Nephron (organoid): ENCODE measurements around the gene JAM3.
"Not testable (repeated sequence)": the region's sequence is repeated elsewhere in the genome, so short reads cannot be mapped to it uniquely, and the experiment has no call there.

Source experiments
- H3K27ac Mint-ChIP-seq, 3 experiments: 2 replicates each; pipeline ENCODE4 v1.8.0; 2020; ENCODE audit warnings: mixed read lengths in 3 of 3, mild to moderate bottlenecking in 2 of 3, moderate library complexity in 1 of 3
- H3K27me3 Mint-ChIP-seq: 2 replicates; pipeline ENCODE4 v1.8.0; 2021; ENCODE audit warnings: low read depth, mild to moderate bottlenecking, moderate library complexity, mixed read lengths
- H3K36me3 Mint-ChIP-seq: 2 replicates; pipeline ENCODE4 v1.8.0; 2020; ENCODE audit warnings: low read depth, mixed read lengths
- H3K4me1 Mint-ChIP-seq: 2 replicates; pipeline ENCODE4 v1.8.0; 2020; ENCODE audit warnings: mixed read lengths
- H3K4me3 Mint-ChIP-seq, 3 experiments: 2 replicates each; pipeline ENCODE4 v1.8.0; 2020; ENCODE audit warnings: mild to moderate bottlenecking in 3 of 3, mixed read lengths in 3 of 3, moderate library complexity in 2 of 3
- H3K9me3 Mint-ChIP-seq: 2 replicates; pipeline ENCODE4 v1.8.0; 2020; ENCODE audit warnings: mixed read lengths
- TF ChIP-seq, protein P1 (sequence below), 3 experiments: fragments of 200-600 bp; sonication (generic); IDR thresholded peaks; one replicate each; pipeline ENCODE4 v1.5.0; 2021; ENCODE audit warnings: antibody characterized with exemption in 3 of 3; ENCODE audit not compliant: unreplicated experiment in 3 of 3

Gene JAM3

GRCh38 chr11:134082990-134083389 is 14.1 kb downstream of the JAM3 start:
- H3K4me1 Mint-ChIP-seq: peaks cover 37% of the 10 kb centered on the region

DNA sequence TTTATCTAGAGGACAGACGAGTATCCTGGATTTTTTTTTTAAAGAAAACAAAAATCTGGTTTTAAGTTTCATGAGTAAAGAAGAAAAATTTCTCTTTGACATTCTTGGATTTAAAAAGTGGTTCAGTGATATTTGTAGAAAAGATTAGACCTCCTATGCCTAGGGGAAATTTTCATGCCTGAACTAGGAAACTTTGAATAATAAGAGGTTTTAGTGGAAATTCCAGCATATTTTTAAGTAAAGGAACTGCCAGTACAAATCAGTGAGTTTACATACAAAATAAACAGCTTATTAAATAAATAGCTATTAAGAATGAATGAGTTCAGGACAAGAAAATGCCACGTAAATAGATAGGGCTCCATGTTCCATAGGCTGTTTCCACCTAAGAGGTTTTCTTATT is 17.5 kb downstream of the JAM3 start:
- H3K27me3 Mint-ChIP-seq: no peaks in the 10 kb centered on the region
- H3K36me3 Mint-ChIP-seq: peaks cover 14% of the 10 kb centered on the region
- TF ChIP-seq, protein P1, sequence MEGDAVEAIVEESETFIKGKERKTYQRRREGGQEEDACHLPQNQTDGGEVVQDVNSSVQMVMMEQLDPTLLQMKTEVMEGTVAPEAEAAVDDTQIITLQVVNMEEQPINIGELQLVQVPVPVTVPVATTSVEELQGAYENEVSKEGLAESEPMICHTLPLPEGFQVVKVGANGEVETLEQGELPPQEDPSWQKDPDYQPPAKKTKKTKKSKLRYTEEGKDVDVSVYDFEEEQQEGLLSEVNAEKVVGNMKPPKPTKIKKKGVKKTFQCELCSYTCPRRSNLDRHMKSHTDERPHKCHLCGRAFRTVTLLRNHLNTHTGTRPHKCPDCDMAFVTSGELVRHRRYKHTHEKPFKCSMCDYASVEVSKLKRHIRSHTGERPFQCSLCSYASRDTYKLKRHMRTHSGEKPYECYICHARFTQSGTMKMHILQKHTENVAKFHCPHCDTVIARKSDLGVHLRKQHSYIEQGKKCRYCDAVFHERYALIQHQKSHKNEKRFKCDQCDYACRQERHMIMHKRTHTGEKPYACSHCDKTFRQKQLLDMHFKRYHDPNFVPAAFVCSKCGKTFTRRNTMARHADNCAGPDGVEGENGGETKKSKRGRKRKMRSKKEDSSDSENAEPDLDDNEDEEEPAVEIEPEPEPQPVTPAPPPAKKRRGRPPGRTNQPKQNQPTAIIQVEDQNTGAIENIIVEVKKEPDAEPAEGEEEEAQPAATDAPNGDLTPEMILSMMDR (IDR thresholded peaks at IDR 0.05; ENCODE audit: unreplicated experiment in 3 of 3): no peak

More at GRCh38 chr11:134082990-134083389, 14.1 kb downstream of the JAM3 start:
- Mint-ChIP-seq H3K9me3 (peaks cover 25% of the 10 kb centered on the region), H3K36me3 (peaks cover 39% of the 10 kb centered on the region), H3K27me3 (no peaks in the 10 kb centered on the region), H3K4me3 (no peak overlapping the region), H3K27ac (peak overlapping the region in 1 of 3 experiments; percentile 41)
- TF ChIP-seq, protein P1 (IDR thresholded peaks at IDR 0.05; ENCODE audit: unreplicated experiment in 3 of 3): no peak

DNA sequence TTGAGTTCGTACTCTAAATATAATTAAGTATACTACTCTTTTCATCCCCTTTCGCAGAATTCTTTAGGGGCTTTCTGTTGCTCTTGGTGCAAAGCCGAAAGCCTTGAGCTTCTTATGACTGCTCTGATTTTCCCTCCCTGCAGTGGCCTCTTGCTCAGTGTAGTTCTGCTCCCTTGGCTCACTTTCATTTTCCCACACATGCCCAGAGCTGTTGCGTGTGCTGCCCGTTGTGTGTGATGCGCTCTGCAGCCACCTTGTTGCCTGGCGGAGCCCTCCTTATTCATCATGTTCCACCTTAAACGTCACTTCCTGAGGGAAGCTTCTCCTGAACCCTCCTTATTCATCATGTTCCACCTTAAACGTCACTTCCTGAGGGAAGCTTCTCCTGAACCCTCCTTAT is 23.1 kb downstream of the JAM3 start:
- H3K9me3 Mint-ChIP-seq, H3K27ac Mint-ChIP-seq, H3K4me3 Mint-ChIP-seq, H3K4me1 Mint-ChIP-seq, H3K36me3 Mint-ChIP-seq, H3K27me3 Mint-ChIP-seq: not testable (repeated sequence)

More for the DNA sequence above, 17.5 kb downstream of the JAM3 start:
- Mint-ChIP-seq H3K9me3 (peaks cover 7% of the 10 kb centered on the region), H3K27ac (no peak overlapping the region), H3K4me1 (peaks cover 28% of the 10 kb centered on the region), H3K4me3 (no peak overlapping the region)

DNA sequence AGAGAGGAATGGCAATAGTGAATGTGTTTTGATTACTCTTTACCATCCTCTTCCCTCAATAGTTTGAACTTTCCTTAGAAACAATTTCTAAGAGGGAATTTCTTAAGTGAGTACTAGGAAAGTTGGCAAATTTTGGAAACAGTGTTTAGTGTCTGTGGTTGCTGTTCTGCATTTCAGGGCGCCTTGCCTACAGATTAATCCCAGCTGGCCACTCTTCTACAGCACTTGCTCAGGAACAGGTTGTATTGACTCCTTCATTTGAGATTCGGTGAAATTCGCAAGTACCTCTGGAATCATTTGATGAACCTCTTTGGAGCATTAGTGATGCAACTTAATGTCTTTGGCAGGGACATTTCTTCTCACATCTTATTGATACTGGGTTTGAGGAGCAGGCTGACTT is 28.3 kb downstream of the JAM3 start:
- Mint-ChIP-seq H3K27me3 (no peaks in the 10 kb centered on the region), H3K4me3 (no peak overlapping the region), H3K27ac (no peak overlapping the region), H3K9me3 (peaks cover 14% of the 10 kb centered on the region), H3K4me1 (peaks cover 6% of the 10 kb centered on the region), H3K36me3 (peaks cover 23% of the 10 kb centered on the region)
- TF ChIP-seq, protein P1 (IDR thresholded peaks at IDR 0.05; ENCODE audit: unreplicated experiment in 3 of 3): no peak

DNA sequence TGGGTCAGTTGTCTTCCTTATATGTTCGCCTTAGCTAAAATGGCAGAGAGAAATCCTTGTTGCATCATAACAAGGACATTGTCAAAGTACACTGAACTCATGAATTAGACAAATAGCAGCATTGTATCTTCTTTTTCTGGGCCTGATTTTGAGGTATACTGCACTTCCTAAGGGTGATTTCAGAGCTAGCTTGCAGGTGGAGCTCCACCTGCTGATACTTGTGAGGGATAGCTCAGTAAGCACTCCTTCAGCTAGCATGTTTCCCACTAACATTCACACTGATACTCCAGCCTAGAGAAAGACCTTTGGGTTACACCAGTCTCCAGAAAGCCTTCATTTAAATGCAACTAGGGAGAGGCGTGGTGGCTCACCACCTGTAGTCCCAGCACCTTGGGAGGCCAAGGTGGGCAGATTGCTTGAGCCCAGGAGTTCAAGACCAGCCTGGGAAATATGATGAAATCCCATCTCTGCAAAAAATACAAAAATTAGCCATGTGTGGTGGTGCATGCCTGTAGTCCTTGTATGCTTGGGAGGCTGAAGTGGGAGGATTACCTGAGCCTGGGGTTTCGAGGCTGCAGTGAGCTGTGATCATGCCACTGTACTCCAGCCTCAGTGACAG is 29.8 kb downstream of the JAM3 start:
- peaks cover 21% of the 10 kb centered on the region for H3K9me3 Mint-ChIP-seq
- TF ChIP-seq, protein P1 (IDR thresholded peaks at IDR 0.05; ENCODE audit: unreplicated experiment in 3 of 3): peak in 2 of 3 experiments; percentile 30 to 38
- H3K27ac Mint-ChIP-seq: no peak overlapping the region
- no peaks in the 10 kb centered on the region for H3K27me3 Mint-ChIP-seq
- no peak overlapping the region for H3K4me3 Mint-ChIP-seq
- H3K4me1 Mint-ChIP-seq: peaks cover 6% of the 10 kb centered on the region
- peaks cover 32% of the 10 kb centered on the region for H3K36me3 Mint-ChIP-seq

DNA sequence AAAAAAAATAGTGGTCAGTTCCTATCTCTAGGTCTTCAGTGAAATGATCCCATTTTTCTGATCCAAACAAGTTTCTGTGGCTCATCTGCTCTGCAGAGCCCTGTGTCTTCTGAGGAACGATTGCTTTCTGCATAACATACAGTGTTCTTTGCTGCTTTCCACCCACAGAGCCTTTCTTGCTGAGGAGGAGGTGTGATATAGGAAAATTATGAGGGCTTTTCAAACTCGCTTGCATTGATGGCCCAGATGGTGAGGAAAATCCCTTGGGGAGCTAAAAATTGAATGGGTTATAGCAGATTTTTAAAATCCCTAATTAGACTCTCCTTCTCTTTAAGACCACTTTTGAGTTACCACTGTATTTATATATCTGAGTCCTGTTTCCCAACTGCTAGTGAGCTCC is 31.3 kb downstream of the JAM3 start:
- H3K4me1 Mint-ChIP-seq: peaks cover 6% of the 10 kb centered on the region

More for the DNA sequence above, 31.3 kb downstream of the JAM3 start:
- Mint-ChIP-seq H3K9me3 (peaks cover 30% of the 10 kb centered on the region), H3K27ac (no peak overlapping the region), H3K4me3 (no peak overlapping the region), H3K36me3 (peaks cover 41% of the 10 kb centered on the region), H3K27me3 (no peaks in the 10 kb centered on the region)
- TF ChIP-seq, protein P1 (IDR thresholded peaks at IDR 0.05; ENCODE audit: unreplicated experiment in 3 of 3): no peak
